ENCODE data around the gene ZC3H13.

The ZC3H13 gene

GRCh38 chr13:46052319-46053161, at the start of gene ZC3H13:
Gene ZC3H13, minus strand, starts transcription at chr13:46052746. Its CDS starts 7,239 bp downstream, at chr13:46045507.
- DNase-seq: peak; percentile 94

- no peak for DNase-seq
Observed at GRCh38 chr13:46102255-46102605, 49.7 kb upstream of the ZC3H13 start.

GRCh38 chr13:46101484-46102254, 49.1 kb upstream of the ZC3H13 start:
- DNase-seq: peak; percentile 47 to 53

- no peak for DNase-seq
Observed at GRCh38 chr13:46101002-46101401, 48.5 kb upstream of the ZC3H13 start.

GRCh38 chr13:46100191-46100815, 47.8 kb upstream of the ZC3H13 start:
- peak; percentile 65 to 72 for DNase-seq

GRCh38 chr13:46097663-46098062, 45.1 kb upstream of the ZC3H13 start:
- DNase-seq: no peak

GRCh38 chr13:46097015-46097414, 44.5 kb upstream of the ZC3H13 start:
- DNase-seq: no peak

- no peak for DNase-seq
Observed at GRCh38 chr13:46094478-46094877, 41.9 kb upstream of the ZC3H13 start.

GRCh38 chr13:46088821-46089562, 36.4 kb upstream of the ZC3H13 start:
- no peak for DNase-seq

GRCh38 chr13:46087481-46087880, 34.9 kb upstream of the ZC3H13 start:
- DNase-seq: peak; percentile 54 to 67

- no peak for DNase-seq
Observed at GRCh38 chr13:46086985-46087384, 34.4 kb upstream of the ZC3H13 start.

GRCh38 chr13:46086421-46086922, 33.9 kb upstream of the ZC3H13 start:
- no peak for DNase-seq

GRCh38 chr13:46085737-46086136, 33.2 kb upstream of the ZC3H13 start:
- no peak for DNase-seq

GRCh38 chr13:46082324-46082723, 29.8 kb upstream of the ZC3H13 start:
- no peak for DNase-seq

- no peak for DNase-seq
Observed at GRCh38 chr13:46079770-46080169, 27.2 kb upstream of the ZC3H13 start.

GRCh38 chr13:46077265-46077664, 24.7 kb upstream of the ZC3H13 start:
- peak; percentile 47 to 59 for DNase-seq

- no peak for DNase-seq
Observed at GRCh38 chr13:46076827-46077226, 24.3 kb upstream of the ZC3H13 start.

- DNase-seq: no peak
Observed at GRCh38 chr13:46075811-46076210, 23.3 kb upstream of the ZC3H13 start.

- no peak for DNase-seq
Observed at GRCh38 chr13:46071590-46072249, 19.2 kb upstream of the ZC3H13 start.

GRCh38 chr13:46063292-46063691, 10.7 kb upstream of the ZC3H13 start:
- no peak for DNase-seq

- peak; percentile 58 to 65 for DNase-seq
Observed at GRCh38 chr13:46062185-46062584, 9.6 kb upstream of the ZC3H13 start.

GRCh38 chr13:46059405-46059804, 6.9 kb upstream of the ZC3H13 start:
- DNase-seq: no peak
